Brain pericyte (primary cell): ENCODE data around the gene SP100.
"Not testable (repeated sequence)": the region's sequence is repeated elsewhere in the genome, so short reads cannot be mapped to it uniquely, and the experiment has no call there.

Experiments
- DNase-seq: peaks from one replicate; pipeline ENCODE4 v3.0.0-alpha.2; 2012; ENCODE audit warnings: low read depth, low spot score

SP100 gene

GRCh38 chr2:230457793-230458192, 41.8 kb downstream of the SP100 start:
- no peak for DNase-seq

DNA sequence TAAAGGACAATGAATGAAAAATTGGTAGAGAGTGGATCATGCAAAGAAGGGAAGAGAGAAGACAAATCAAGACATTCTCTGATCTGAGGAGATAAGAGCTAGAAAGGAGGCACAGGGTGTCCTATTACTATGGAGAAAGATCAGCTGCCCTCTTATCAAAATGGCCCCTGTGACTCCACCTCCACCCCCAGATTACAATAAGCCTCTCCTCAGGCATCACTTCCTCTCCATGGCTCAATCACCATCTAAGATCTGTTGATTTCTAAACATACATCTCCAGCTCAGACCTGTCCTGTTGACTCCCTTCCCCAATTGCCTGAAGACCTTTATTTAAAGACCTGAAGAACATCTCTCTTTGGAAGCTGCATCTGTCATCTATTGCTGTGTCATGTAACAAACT, 43.2 kb downstream of the SP100 start:
- DNase-seq, result no peak

DNA sequence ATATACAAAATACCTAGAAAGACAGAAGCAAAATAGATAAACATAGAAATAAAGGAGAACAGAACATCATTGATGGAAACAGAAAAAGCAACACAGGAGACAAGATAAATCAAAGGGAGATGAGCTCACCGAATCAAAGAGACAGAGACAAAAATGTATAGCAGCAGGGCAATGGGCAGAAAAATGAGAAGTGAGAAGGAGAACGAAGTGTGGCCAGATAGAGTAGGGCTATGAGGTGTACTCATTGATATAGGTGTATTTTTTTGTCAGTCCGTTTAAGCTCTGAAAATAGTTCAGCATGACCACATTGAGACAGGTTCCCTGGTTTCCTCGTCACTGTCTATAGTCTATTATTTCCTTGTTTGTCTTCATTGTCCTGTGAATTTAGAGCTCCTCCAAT, 55.1 kb downstream of the SP100 start:
- no peak for DNase-seq

DNA sequence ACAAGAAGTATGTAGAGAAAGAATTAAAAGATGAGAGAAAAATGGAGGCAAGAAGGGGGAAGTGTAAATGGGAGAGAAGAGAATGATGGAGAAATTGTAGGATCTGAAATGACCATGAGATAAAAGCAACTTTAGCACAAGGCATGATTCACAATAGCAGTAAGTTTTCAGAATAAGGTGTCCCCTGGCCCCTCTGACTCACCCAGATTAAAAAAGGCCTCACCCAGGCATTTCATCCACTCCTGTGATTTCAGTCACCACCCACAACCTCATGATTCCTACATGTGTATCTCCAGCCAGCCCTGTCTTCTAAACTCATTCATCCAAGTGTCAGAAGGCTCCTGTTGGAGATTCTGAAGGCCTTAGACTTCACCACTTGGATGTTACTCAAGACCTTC, 56.6 kb downstream of the SP100 start:
- no peak for DNase-seq

DNA sequence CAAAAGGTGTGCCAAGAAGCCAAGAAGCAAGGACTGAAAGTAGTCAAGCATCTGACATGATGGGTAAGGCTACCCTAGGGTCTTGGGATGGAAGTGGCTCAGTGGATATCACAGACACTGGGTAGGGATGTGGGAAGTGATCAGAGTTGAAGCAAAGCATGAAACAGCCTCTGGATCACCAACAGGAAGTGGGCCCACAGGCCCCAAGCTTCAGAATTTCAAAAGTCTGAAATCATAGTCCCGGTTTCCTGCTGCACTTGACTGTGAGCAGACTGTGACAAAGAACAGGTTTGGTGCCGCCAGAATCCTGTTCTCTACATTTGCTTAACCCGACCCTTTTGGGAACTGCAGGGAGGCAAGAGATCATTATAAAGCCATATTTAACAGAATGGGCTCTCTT, 57.4 kb downstream of the SP100 start:
- DNase-seq, result no peak

DNA sequence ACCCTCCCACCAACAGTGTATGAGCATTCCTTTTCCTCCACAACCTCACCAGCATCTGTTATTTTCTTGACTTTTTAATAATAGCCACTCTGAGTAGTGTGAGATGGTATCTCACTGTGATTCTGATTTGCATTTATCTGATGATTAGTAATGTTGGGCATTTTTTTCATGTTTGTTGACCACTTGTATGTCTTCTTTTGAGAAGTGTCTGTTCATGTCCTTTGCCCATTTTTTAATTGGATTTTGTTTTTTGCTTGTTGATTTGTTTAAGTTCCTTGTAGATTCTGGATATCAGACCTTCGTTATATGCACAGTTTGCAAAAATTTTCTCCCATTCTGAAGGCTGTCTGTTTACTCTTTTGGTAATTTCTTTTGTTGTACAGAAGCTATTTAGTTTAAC, 59.1 kb downstream of the SP100 start:
- no peak for DNase-seq

DNA sequence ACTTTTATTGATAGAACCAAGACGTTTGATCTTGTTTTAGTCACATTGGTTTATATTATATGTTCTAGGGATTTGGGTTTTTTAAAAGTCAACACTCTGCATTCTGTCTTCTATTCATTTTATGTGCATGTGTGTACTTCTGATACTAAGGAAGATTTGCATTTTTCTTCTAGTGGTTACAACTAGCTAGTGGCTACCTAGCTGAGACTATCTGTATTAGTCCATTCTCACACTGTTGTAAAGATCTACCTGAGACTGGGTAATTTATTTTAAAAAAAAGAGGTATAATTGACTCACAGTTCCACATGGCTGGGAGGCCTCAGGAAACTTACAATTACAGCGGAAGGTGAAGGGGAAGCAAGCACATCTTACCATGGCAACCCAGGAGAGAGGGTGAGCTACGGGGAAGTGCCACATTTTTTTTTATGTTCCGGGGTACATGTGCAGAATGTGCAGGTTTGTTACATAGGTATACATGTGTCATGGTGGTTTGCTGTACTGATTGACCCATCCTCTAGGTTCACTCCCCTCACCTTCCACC, 69.9 kb downstream of the SP100 start:
- no peak for DNase-seq

- DNase-seq, result not testable (repeated sequence)
These were observed 75.2 kb downstream of the SP100 start for GRCh38 chr2:230491219-230491618.

DNA sequence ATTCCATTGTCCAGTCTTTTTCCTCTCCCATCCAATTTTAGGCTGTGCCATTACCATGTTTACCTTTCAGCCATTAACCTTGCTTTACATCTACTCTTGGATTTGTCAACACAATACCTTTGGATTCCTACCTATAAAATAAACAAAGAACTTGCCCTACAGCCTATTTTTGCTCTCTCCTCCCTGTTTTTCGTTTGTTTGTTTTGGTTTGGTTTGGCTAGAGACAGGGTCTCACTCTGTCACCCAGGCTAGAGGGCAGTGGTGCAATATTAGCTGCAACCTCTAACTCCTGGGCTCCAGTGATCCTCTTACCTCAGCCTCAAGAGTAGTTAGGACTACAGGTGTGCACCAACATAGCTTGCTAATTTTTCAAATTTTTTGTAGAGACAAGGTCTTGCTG, 76.1 kb downstream of the SP100 start:
- no peak for DNase-seq

DNA sequence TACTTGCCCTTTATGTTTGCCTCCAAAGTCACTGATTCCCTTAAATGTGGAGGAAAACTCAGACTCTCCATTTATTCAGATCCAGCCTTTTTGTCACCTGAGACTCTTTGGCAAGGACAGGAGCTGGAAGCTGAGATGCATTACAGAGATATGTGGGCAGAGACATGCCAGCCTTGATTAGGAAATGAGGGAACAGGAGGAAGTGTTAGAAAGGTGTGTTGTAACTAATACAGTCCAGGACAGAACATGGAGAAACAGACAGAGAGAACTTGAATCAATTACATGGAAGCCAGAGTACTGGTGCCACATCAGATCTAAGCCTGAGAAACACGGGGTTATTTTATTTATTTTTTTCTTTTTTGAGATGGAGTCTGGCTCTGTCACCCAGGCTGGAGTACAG, 79.0 kb downstream of the SP100 start:
- DNase-seq, result no peak

DNA sequence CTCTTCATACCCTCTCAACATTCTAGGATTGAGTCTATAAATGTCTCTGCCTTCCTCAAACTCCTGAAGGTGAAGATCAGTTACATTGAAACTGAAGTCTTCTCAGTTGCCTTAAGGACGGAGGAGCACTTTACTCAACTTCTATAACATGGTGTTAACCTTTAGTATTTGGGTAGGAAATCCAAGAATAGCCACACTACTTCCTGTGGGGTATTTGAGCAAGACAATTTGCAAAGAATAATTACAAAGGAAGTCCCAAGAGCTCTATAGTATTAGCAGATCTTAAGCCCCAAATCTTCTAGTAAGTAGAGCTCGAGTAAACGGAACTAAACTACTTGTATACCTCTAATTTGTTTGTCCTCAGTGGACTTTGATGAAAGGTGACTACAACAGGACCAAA, 80.9 kb downstream of the SP100 start:
- DNase-seq, result no peak

GRCh38 chr2:230498506-230499107, 82.6 kb downstream of the SP100 start:
- DNase-seq, result no peak

DNA sequence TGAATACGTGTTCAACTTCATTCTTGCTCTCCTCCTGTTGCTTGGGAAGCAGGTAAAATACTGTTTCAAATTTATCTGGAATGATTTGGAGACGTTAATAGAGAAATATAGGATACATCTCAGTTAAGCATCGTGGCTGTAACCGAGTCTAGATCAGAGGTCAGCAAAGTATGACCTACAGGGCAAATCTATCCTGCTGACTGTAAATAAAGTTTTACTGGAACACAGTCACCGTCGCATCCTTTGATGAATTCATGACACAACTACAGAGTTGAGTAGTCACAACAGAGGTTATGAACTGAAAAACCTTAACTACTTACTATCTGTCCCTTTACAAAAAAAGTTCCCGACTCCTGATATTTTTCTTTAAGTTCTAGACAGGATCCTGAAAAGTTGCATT, 86.6 kb downstream of the SP100 start:
- no peak for DNase-seq

- DNase-seq, result no peak
These were observed 87.8 kb downstream of the SP100 start for GRCh38 chr2:230503798-230504197.

- no peak for DNase-seq
These were observed 89.2 kb downstream of the SP100 start for GRCh38 chr2:230505162-230505561.

DNA sequence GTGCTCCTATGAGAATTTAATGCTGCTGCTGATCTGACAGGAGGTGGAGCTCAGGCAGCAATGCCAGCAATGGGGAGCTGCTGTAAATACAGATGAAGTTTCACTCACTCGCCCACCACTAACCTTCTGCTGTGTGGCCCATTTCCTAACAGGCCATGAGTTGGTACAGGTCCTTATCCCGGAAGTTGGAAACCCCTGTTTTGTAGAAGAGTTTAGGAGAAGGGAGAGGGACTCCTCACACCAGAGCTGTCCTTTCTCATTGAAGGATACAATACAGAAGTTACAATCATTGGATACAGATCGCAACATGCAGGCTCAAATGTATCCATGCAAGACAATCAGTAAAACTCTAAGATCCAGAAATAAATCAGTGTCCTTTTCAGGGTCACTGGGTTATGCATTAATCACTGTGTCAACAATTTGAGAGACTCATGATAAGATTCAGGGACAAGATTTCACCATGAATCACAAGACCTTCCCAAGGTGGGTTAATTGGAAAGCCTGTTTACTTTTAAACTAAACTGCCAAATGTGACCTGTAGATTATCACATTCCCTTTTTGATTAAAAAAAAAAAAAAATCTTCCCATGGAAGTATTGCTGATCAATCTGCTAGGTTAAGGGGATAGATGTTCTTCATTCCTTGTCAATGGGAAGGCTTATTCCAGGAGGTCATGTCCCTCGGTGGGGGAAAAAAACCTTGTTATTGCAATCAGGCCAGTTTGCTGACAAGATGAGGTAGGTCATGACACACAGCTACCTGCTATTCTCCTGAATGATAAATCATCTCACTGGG, 97.2 kb downstream of the SP100 start:
- no peak for DNase-seq

- no peak for DNase-seq
These were observed 104.3 kb downstream of the SP100 start for GRCh38 chr2:230520061-230520874.

GRCh38 chr2:230520875-230521155, 104.8 kb downstream of the SP100 start:
- DNase-seq, result no peak

GRCh38 chr2:230521386-230521785, 105.4 kb downstream of the SP100 start:
- DNase-seq, result no peak

DNA sequence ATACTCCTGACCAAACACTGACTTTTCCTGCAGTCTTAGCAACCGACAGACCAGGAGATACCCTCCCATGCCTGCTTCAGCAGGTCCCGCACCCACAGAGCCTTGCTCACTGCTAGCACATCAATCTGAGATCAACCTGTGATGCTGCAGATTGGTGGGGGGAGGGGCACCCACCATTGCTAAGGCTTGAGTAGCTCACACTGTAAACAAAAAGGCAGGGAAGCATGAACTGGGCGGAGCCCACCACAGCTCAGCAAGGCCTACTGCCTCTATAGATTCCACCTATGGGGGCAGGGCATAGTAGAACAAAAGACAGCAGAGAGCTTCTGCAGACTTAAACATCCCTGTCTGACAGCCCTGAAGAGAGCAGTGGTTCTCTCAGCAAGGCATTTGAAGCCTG, 109.7 kb downstream of the SP100 start:
- no peak for DNase-seq

GRCh38 chr2:230537531-230537976, 121.6 kb downstream of the SP100 start:
- DNase-seq, result no peak

DNA sequence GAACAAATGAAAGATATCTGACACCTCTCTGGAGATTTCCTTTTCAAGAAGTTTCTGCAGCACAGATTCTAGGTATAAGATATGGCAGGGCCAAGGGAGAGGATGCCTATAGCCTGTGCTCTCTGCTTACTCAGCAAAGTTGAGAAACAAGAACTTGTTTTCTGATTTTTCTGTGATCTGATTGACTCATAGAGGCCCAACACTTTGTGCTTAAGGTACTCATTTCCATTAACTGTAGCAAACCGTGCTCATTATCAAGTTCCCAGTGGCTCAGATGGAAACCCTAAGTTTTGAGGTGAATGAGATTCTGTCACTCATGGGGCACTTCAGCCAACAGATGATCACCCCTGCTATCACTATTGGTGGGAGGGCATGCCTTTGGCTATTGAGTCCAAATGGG, 124.3 kb downstream of the SP100 start:
- no peak for DNase-seq
